ENCODE measurements around the gene NOXO1.
A peak's percentile ranks its signal among the peaks of the same experiment; 100 is the strongest.

Gene NOXO1

DNA sequence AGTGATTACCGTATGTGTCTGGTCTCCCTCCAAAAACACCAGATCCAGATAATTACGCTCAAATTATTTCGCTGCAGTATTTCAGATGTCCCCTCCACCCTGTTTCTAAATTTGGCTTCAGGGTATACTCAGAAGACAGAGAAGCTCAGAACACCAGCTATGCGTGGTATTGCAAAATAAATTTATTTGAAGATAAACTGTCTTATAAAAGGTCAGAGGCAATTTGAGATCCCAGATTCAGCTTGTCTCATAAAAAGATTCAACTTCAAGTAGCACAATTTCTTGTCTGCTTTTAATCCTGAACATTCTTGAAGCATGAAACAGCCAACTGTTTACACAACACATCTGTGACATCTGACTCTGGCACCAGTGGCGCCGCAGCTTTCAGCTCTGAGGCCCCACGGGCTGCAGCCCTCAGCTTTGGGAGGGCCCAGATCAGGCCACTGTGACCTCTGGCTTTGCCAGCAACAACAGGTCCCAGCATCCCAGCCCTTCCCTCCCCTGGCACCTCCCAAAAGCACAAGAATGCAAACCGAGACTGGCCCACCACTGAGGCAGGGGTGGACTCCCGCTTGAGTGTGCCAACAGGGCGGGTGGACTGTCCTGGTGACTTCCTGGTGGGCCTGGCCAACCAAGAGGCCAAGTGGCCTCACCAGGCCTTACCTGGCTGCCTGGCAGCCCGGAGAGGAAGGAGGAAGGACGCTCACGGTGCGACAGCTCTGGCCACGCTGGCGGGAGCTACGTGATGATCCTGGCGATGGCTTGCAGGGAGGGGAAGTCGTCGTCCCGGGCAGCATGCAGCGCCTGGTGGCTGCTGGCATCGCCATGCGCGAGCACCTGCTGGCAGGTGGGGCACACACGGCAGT lies 16.5 kb upstream of the NOXO1 start:
- DNase-seq (ENCODE audit: low read depth), result no peak

DNA sequence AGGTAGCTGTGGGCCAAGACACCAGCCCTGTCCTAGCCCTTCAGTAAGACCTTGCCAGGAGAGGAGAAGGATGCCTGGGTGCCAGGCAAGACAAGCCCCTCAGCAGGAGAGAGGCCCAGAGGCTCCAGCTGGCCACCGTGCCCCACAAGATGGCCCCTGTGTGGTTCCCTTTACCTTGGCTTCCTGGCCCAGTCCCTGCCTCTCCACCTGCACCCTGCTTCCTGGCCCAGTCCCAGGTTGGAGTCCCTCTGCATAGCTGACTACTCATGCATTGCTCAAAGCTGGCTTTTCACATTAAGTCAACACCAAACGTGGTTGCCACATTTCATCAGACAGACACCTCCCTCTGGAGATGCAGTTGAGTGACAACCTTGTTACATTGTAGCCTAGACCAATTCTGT lies 12.5 kb upstream of the NOXO1 start:
- no peak for DNase-seq (ENCODE audit: low read depth)

DNA sequence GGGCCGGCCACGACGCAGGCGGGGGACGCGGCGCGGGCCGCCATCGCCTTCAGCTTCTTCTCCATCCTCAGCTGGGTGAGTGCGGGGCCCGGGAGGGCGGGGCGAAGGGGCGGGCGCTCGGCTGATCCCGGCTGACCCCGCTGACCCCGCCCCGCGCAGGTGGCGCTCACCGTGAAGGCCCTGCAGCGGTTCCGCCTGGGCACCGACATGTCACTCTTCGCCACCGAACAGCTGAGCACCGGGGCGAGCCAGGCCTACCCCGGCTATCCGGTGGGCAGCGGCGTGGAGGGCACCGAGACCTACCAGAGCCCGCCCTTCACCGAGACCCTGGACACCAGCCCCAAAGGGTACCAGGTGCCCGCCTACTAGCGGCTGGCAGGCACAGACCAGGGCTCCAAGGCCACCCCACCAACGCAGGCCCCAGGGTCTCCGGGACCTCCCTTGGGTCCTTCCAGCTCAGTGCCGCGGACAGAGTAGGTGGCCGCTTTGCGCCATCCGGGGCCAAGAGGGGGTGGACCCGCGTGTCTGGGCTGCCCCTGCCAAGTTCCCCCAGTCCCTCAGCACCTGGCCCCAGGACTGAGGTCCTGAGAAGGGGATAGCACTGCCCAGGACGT lies 11.5 kb upstream of the NOXO1 start:
- DNase-seq (ENCODE audit: low read depth), result no peak

DNA sequence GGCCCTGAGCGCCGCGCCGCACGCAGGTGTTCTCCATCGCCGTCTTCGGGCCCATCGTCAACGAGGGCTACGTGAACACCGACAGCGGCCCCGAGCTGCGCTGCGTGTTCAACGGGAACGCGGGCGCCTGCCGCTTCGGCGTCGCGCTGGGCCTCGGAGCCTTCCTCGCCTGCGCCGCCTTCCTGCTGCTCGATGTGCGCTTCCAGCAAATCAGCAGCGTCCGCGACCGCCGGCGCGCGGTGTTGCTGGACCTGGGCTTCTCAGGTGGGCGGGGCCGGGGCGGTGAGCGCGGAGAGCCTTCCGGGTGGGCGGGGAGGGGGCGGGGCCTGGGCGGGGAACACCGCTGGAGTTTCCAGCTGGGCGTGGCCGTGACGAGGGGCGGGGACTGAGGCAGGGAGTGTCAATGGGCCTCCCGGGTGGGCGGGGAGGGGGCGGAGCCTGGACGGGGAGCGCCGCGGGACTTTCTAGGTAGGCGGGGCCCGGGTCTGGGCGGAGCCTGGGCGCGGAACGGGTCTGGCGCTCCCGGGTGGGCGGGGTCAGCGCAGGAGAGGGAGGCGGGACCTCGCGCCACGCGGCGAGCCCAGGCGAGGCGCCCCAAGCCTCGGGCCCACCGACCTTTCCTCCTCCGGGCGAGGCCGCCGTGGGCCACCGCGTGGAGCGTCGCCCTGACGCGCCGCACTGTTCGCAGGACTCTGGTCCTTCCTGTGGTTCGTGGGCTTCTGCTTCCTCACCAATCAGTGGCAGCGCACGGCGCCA lies 10.9 kb upstream of the NOXO1 start:
- DNase-seq (ENCODE audit: low read depth), result peak; percentile 99

DNA sequence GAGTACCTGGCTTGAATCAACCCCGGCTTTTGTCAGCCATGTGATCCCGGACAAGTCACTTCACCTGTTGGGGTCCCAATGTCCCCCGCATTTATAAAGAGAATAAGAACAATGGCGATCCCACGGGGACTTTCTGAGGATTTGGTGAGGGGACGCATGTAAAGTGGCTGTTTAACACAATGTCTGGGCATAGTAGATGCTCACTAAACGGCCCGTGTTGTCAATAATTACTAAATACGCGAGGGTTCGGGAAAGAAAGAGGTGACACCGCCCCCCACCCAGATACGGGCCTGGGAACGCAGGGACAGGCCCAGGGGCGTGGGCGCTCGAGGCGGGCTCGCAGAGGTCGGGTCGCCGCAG lies 10.3 kb upstream of the NOXO1 start:
- no peak for DNase-seq (ENCODE audit: low read depth)

DNA sequence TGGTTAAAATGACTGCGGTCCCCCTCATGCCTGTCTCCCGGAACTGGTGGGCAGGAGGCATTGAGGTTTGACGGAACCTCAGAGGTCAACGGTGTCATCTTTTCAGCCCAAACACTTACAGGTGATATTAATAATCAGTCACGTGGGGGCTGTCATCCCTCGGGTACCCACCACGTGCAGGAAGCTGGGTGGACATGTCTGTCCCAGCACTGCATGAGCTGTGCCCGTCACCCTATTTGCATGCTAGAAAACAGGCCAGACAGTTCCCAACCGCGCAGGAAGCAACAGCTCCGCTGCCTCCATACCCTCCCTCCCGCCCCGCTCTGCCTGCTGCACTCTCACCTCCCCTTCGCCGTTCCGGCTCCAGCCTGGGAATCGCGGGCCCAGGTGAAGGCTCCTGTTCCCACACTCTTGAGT lies 9.9 kb upstream of the NOXO1 start:
- DNase-seq (ENCODE audit: low read depth), result peak; percentile 35

DNA sequence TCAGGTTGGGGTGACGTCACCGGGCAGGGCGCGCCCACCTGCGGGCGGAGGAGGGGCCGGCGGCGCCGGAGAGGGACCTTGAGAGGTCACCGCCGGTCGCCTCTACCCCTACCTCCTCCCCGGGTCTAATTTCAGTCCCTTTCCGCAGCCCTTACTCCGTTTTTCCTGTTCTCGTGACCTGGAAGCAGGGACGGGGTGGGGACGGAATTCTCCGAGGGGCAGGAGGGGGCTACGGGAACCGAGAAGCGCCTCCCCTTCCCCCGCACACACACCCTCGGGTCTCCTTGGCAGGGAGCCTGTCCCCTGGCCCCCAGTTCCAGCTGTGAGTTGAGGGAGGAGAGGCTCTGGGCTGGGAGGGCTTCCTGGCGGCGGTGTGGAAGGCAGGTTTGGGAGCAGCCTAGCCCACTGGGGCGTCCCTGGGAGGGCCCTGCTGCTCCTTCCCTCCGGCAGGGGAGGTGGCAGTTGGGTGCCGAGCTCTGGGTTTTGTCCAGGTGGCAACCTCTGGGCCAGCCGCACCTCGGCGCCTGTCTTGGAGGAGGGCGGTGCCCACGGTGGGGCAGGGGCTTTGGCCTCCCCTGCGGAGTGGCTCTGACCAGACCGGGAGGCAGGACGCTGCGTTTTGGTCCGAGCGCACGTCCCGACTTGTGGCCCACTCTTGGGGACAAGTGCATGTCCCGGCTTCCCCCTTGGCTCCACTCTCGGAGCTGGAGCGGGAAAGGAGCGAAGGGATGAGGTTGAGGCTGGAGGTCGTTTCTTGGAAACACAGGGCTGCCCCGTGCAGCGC lies 9.3 kb upstream of the NOXO1 start:
- DNase-seq (ENCODE audit: low read depth), result no peak

DNA sequence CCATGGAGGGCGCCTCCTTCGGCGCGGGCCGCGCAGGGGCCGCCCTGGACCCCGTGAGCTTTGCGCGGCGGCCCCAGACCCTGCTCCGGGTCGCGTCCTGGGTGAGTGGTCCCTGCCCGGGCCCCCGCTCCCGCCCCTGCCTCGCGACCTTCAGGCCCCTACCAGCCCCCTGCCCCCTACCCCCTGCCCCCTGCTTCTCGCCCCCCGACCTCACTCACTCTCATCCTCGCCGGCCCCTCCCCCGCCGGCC lies 8.8 kb upstream of the NOXO1 start:
- no peak for DNase-seq (ENCODE audit: low read depth)

DNA sequence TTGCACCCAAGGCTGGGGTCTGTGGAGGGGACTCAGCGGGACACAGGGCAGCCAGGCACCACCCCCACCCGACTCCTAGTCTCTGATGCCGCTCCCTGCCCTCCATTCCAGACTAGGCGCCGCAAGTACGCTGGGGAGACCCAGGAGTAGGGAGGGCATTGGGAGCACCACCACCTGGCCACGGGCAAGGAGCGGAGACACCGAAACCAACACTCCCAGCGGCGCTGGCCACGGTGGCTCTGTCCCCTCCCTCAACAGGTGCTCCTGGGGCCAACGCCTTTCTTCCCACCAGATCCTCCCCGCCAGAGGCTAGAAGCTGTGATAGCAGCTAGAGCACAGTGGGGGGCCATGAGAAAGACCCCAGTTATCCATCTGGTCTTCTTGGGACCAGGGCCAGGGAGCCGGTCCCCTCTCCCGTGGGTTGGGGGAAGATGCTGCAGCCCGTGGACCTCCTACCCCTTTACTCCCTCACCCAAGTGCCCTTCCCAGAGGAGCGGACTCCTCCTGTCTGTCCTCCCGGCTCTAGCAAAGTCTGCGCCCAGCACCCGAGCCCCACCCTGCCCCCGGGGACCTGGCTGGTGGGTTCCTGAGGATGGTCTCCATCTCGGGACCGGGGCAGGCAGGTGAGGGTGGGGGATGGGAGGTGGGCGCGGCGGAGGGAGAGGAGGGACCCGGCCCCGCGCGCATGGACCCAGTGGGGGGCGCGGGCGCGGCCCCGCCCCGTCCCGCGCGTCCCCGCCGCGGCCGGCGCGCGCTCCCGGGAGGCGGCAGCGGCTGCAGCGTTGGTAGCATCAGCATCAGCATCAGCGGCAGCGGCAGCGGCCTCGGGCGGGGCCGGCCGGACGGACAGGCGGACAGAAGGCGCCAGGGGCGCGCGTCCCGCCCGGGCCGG lies 8.2 kb upstream of the NOXO1 start, which contains the start of gene SYNGR3:
Gene SYNGR3 (plus strand): TSS at position 762 of the 892 bp plus-strand sequence. CDS start 133 bp downstream, outside the sequence.
- DNase-seq (ENCODE audit: low read depth), result no peak

DNA sequence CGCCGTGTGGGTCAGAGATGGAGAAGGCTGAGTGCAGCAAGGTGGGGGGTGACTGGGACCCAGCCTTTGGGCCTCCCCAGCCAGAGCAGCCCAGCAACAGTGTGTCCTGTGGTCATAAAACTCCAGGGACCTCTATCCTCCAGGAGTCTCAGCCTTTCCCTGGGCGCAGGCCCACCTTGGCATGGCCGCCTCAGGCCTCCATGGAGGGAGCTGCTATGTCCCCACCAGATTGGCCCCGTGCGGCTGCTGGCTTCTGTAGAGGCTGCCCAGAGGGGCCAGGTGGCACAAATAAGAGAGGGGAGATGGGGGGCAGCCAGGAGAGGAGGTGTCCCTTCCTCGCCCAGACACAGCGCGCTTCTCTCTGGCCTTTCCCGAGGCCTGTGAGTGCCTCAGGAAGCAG lies 5.9 kb upstream of the NOXO1 start:
- no peak for DNase-seq (ENCODE audit: low read depth)

DNA sequence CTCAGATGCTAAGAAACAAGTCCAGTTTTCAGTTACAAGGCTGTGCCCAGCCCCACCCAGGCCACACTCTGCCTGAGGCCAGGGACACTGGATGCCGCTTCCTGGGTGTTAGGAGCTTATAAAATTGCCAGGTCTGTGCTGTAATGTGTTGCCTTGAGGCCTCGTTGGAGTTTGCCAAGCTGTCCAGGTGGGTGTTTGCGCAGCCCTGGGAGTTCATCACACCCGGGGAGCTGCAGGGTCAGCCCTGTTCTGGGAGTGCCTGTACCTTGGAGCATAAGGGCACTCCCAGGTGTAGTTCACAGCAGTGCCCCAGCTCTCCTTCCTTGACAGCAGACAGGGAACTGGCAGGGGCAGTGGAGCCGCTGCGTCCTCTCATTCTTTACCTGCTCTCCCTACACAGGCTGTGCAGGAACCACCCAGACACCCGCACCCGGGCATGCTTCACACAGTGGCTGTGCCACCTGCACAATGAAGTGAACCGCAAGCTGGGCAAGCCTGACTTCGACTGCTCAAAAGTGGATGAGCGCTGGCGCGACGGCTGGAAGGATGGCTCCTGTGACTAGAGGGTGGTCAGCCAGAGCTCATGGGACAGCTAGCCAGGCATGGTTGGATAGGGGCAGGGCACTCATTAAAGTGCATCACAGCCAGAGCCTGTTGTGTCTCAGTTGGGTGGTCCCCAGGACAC lies 4.3 kb upstream of the NOXO1 start:
- DNase-seq (ENCODE audit: low read depth), result no peak

DNA sequence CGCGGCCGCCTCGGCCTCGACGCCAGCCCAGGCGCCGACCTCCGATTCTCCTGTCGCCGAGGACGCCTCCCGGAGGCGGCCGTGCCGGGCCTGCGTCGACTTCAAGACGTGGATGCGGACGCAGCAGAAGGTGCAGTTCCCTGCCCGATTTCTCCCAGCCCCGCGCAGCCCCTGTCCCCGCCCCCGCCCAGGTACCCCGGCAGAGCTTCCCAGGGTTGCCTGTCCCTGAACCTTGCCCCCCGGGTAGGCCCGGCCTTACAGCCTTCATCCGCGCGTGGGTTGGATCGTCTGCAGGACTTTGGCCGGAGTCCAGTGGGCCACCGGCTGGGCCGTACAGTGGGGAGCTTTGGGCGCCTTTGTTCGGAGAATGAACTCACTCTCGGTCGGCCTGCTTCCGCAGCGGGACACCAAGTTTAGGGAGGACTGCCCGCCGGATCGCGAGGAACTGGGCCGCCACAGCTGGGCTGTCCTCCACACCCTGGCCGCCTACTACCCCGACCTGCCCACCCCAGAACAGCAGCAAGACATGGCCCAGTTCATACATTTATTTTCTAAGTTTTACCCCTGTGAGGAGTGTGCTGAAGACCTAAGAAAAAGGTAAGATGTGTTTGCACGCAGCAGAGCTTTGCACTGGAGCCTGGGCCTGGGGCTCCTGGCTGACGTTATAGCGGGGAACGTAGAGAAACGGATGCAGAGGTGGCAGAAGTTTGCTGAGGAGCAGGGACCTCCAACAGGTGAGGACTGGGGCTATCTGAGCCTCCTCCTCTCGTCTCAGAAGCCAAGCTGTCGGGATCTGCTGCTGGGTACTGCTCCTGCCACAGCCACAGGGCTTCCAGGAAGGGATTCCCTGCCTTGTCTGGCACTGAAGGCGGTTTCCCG lies 3.3 kb upstream of the NOXO1 start:
- DNase-seq (ENCODE audit: low read depth), result no peak

DNA sequence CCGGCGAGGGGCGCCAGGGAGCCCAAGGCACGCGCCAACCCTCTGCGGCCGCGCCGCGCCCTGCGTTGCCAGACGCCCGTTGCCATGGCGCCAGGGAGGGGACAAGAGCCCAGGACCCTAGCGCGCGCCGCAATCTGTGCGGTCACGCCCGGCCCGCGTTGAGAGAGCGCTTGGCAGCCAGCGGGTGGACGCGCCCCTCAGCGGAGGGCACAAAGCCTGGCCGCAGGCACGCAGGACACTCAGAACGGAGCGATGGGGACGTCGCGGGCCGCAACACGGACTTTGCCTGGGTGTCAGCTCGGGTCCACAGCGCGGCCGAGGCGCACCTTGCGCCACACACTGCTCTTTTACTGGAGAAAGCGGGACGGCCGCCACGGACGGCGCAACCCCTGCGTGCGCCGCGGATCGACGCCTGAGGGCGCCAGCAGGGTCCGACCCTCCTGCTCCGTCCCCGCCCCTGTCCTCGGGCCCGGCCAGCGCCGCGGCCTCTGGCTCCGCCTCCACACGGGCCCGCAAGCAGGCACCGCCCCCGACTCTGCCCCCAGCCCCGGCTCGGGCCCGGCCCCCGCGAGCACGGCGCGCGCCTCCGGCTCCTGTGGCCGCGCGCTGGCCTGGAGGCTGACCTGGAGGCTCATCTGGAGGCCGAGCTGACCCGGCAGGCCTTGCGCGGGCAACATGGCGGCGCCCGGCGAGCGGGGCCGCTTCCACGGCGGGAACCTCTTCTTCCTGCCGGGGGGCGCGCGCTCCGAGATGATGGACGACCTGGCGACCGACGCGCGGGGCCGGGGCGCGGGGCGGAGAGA lies 2.5 kb upstream of the NOXO1 start, which contains the start of gene GFER:
Gene GFER (plus strand): TSS at position 650 of the 803 bp plus-strand sequence. CDS start 26 bp downstream, at position 676.
- DNase-seq (ENCODE audit: low read depth), result peak; percentile 40

DNA sequence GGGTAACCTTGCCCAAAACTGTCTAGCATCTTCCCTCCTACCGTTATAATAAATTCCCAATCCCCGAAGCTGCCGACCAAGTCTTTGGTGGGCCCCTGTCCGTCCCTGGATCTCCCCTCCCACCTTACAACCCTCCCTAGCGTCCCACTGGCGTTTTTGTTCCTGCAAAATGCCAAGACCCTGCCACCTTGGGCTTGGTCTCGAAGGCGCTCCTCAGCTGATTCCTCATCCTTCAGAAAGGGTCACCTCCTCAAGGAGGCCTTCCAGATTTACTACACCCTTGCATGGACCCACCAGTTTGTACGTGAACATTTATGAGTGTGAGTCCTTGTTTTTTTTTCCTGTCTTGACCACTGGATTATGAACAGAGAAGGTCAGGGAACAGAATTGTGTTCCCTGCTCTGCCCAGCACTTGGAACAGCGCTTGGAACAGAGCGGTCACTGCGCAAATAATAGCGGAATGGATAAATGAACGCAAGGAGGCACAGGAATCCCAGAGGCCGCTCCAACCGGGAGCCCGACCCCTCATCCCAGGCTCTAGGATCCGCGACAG lies 1.8 kb upstream of the NOXO1 start:
- no peak for DNase-seq (ENCODE audit: low read depth)

DNA sequence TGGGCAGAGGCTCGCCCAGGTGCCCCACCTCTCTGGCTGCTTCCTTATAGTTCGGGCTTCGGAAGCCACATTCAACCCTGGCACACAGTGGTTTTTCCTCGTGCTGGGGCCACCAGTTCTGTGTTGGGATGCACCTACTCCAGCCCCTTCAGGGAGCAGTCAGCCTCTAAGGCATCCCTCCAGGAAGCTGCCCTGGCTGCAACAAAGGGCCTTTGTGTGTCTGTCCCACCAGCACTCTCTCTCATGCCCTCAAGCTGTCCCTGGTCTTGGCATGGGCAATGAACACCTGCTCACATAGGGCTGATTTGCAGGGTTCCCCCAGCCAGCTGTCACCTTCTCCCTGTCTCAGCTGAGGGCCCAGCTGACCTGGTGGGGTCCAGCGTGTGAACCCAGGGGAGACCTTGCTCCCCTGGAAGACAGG lies 754 bp upstream of the NOXO1 start:
- DNase-seq (ENCODE audit: low read depth), result no peak

DNA sequence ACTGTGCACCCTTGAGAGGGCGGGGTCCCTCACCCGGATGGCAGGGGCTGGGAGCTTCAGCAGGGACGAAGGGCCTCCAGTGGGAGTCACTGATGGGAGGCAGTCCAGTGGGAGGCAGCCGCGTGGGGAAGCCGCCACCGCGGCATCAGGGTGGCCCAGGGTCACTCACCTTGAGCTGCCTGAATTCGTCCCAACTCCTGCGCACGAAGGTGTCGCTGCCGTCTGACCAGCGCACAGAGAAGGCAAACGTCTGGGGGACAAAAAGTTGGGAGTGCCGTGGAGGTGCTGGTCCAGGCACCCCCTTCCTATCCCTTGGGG lies 540 bp downstream of the NOXO1 start:
- no peak for DNase-seq (ENCODE audit: low read depth)

DNA sequence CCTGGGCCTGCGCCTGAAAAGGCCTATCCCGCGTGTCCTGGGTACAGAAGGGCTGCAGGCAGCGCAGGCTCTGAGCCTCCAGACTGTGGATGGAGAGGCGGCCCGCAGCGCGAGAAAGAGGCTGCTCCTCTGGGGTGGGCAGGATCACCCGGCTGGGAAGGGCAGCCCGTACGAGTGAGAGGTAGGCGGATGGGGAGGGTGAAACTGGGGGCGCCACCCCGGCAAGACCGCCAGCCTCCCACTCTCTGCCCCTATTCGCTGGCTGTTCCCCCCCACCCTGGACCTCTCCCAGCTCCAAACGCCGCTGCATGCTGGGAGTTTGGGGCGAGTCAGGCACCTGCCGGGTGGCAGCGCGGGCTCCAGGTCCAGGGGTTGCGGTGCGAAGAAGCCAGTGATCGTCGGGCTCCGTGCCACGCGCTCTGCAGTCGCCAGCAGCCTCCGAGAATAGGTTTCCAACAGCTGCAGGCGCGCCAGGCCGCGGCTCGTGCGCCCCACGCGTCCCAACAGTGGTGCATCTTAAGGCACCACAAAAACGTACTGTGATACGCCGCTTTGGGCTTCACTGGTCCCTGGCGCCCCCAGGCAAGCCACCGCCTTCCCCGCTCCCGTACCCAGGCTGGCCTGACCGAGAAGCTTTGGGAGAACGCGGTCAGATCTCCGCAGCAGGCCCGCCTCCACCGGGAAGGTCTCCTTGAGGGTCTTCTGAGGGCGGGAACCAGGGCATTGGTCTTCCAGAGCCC lies 1.1 kb downstream of the NOXO1 start:
- DNase-seq (ENCODE audit: low read depth), result no peak

All from activated T-cell treated with anti-CD3 and anti-CD28 coated beads for 1 hour (primary cell).